NB4 (cell line): ENCODE results near the gene ZBTB34.

ENCODE experiments used
- DNase-seq: peaks from one replicate; pipeline ENCODE4 v3.0.0; 2010; ENCODE audit warnings: low read depth
- H3K4me3 ChIP-seq: one replicate; pipeline ENCODE4 v1.5.1; 2011; ENCODE audit warnings: mild to moderate bottlenecking, low read depth, low read length, moderate library complexity
- MYC ChIP-seq: IDR thresholded peaks from 2 replicates; pipeline ENCODE4 v1.6.1; 2011; ENCODE audit warnings: low read depth, low read length
- POLR2A ChIP-seq: IDR thresholded peaks from 2 replicates; pipeline ENCODE4 v1.6.1; 2011; ENCODE audit warnings: mild to moderate bottlenecking; ENCODE audit not compliant: insufficient read length; ENCODE audit errors: extremely low read depth
- TF ChIP-seq, protein P1 (sequence below): IDR thresholded peaks from 2 replicates; pipeline ENCODE4 v1.6.1; 2011; ENCODE audit warnings: low read depth, low read length
- TF ChIP-seq, protein P2 (sequence below): IDR thresholded peaks from one replicate; pipeline ENCODE4 v1.5.1; 2012; ENCODE audit warnings: low read depth, low read length

Gene ZBTB34

DNA sequence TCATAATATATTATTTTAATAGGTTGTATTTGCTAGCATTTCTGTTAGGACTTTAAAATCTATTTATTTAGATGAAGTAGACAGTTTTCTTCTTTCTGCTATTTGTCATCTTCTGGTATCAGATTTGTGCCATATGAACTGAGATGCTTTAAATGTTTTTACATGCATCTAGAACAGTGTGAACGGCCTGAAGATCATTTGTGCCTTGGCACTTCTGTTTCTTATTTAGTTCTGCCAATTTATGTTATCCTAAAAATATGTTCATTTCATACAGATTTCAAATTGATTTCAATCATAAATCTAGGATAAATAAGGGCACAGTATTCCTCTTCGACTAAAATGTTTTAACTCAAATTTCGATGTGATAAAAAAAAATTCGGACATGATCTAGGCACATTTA lies 16.1 kb downstream of the ZBTB34 start:
- DNase-seq = no peak
- TF ChIP-seq, protein P1, sequence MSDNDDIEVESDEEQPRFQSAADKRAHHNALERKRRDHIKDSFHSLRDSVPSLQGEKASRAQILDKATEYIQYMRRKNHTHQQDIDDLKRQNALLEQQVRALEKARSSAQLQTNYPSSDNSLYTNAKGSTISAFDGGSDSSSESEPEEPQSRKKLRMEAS = no peak
- TF ChIP-seq, protein P2, sequence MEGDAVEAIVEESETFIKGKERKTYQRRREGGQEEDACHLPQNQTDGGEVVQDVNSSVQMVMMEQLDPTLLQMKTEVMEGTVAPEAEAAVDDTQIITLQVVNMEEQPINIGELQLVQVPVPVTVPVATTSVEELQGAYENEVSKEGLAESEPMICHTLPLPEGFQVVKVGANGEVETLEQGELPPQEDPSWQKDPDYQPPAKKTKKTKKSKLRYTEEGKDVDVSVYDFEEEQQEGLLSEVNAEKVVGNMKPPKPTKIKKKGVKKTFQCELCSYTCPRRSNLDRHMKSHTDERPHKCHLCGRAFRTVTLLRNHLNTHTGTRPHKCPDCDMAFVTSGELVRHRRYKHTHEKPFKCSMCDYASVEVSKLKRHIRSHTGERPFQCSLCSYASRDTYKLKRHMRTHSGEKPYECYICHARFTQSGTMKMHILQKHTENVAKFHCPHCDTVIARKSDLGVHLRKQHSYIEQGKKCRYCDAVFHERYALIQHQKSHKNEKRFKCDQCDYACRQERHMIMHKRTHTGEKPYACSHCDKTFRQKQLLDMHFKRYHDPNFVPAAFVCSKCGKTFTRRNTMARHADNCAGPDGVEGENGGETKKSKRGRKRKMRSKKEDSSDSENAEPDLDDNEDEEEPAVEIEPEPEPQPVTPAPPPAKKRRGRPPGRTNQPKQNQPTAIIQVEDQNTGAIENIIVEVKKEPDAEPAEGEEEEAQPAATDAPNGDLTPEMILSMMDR = no peak
- TF ChIP-seq MYC = no peak
- H3K4me3 ChIP-seq = no peak overlapping the region

DNA sequence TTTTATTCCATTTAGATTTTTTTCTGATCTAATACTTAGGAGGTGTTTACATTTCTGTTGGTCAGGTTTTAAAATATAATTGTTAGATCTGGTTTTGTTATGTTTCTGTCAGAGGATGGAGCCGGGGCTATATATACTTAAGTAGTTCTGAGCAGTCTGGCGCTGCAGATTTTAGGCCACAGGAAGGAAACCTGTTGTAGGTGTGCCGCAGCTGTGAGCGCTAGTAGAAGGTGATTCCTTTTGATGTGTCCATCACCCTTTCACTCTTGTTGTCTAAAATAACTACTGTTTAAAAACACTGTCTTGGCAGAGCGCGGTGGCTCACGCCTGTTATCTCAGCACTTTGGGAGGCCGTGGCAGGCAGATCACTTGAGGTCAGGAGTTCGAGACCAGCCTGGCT lies 17.0 kb downstream of the ZBTB34 start:
- no peak for DNase-seq
- TF ChIP-seq, protein P1 = no peak
- TF ChIP-seq POLR2A (no peak), MYC (no peak)
- TF ChIP-seq, protein P2 = no peak
- H3K4me3 ChIP-seq = no peak overlapping the region

DNA sequence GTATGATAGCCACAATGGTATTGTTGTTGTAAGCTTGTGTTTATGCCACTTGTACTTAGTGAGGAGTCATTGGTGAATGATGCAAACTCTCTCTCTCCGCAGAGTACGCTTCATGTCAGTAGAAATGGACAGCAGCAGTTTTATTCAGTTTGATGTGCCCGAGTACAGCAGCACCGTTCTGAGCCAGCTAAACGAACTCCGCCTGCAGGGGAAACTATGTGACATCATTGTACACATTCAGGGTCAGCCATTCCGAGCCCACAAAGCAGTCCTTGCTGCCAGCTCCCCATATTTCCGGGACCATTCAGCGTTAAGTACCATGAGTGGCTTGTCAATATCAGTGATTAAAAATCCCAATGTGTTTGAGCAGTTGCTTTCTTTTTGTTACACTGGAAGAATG lies 18.8 kb downstream of the ZBTB34 start:
- DNase-seq = no peak
- no peak overlapping the region for H3K4me3 ChIP-seq
- TF ChIP-seq, protein P1 = no peak
- TF ChIP-seq POLR2A (no peak), MYC (no peak)
- TF ChIP-seq, protein P2 = no peak

DNA sequence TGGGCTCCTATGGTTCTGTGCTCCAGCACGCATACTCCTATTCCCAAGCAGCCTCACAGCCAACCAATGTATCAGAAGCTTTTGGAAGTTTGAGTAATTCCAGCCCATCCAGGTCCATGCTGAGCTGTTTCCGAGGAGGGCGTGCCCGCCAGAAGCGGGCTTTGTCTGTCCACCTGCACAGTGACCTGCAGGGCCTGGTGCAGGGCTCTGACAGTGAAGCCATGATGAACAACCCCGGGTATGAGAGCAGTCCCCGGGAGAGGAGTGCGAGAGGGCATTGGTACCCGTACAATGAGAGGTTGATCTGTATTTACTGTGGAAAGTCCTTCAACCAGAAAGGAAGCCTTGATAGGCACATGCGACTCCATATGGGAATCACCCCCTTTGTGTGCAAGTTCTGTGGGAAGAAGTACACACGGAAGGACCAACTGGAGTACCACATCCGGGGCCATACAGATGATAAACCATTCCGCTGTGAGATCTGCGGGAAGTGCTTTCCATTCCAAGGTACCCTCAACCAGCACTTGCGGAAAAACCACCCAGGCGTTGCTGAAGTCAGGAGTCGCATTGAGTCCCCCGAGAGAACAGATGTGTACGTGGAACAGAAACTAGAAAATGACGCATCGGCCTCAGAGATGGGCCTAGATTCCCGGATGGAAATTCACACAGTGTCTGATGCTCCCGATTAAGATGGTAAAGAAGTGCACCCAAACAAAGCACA lies 19.9 kb downstream of the ZBTB34 start:
- DNase-seq = no peak
- H3K4me3 ChIP-seq = no peak overlapping the region
- TF ChIP-seq, protein P2 = no peak
- TF ChIP-seq POLR2A (no peak), MYC (no peak)
- TF ChIP-seq, protein P1 = no peak

DNA sequence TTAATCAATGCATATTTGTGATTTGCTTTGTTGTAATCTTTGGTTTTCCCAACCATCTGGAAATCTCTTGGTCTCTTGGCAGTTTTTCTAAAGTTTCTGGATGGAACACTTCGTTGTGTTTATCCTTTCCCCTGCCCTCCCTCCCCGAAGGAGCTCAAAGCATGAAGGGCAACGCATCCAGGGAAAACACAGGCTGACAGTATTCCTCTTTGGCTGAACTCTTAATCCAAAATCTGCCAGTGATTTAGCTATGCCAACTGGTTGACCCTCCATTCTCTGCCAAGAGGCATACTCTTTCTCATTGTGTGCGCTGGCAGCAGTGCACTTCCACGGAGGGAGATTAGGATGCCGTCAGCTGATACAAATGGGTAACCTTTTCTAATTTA lies 20.5 kb downstream of the ZBTB34 start:
- no peak for DNase-seq
- TF ChIP-seq, protein P2 = no peak
- TF ChIP-seq POLR2A (no peak), MYC (no peak)
- TF ChIP-seq, protein P1 = no peak
- H3K4me3 ChIP-seq = no peak overlapping the region

DNA sequence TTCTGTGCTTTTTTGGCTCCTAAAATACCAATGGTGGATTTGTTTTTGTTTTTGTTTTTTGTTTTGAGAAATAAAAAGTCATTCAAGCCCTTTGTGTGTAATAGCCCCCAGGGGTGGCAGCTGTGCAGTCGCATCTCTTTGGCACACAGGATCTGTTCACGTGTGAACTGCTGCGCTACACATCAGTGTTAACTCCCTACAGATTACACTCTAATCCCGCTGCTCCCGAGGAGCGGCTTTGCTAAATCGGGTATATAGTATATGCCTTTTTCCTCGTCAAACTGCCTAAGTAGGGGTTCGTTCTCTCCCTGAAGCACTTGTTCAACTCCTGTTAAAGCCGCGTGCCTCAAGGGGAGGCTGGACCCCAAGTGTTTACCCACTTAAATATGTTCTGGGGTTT lies 22.3 kb downstream of the ZBTB34 start:
- DNase-seq = no peak
- H3K4me3 ChIP-seq = no peak overlapping the region
- TF ChIP-seq, protein P1 = no peak
- TF ChIP-seq MYC = no peak
- no peak for TF ChIP-seq POLR2A
- TF ChIP-seq, protein P2 = no peak
